SK-N-MC (cell line): ENCODE measurements around the gene USH2A.

Source experiments
- EZH2 ChIP-seq: fragments of 200-600 bp; sonication (generic); IDR thresholded peaks from one replicate; pipeline ENCODE4 v1.6.1; 2017; ENCODE audit warnings: antibody characterized with exemption
- POLR2AphosphoS5 ChIP-seq: IDR thresholded peaks from 2 replicates; pipeline ENCODE4 v1.6.1; 2012; ENCODE audit warnings: mild to moderate bottlenecking, low read depth, low read length, borderline replicate concordance

GRCh38 chr1:216216305-216216704, 206.9 kb downstream of the USH2A start:
- no peak for TF ChIP-seq EZH2
- no peak for TF ChIP-seq POLR2AphosphoS5
